ENCODE data around the gene S100A12. TPM values are rescaled to one million over a fixed set of nuclear protein-coding genes. Genes with fewer than 3 reads are reported as not detected.
A peak's percentile ranks its signal among the peaks of the same experiment; 100 is the strongest.

The S100A12 gene
- total and polyA plus RNA-seq, 9 of the 15 experiments (the other 6 are each of a cell fraction or from before 2014, with no cell fraction given): not detected

DNA sequence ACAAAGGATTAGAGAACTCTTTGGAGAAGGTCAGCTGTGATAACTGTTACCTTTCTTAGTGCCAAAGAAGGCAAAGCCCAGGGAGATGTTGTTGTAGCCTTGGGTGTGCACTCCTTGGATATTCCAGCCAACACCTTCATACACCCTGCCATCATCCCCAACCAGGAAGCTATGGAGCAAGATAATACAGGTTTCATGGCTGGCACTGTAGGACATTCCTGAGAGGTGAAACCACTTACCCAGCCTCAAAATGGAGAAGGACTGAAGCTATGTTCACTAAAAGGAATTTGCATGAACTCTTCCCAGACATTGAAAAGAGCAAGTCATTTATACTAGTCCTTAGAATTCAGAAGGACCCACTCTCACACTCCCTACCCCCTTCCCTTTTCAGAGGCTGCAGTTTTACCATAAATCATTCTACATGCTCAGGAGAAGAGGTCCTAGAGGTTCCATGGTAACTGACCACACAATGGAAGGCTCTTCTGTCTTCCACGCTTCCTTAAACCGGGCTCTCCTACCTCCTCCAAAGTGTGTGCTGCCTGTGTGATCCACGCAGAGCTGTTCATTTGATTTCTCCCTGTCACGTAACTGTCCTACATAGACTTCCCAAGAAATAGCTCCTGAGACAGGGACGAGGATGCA is 32.3 kb downstream of the S100A12 start (continued):
- TF ChIP-seq, protein P1, sequence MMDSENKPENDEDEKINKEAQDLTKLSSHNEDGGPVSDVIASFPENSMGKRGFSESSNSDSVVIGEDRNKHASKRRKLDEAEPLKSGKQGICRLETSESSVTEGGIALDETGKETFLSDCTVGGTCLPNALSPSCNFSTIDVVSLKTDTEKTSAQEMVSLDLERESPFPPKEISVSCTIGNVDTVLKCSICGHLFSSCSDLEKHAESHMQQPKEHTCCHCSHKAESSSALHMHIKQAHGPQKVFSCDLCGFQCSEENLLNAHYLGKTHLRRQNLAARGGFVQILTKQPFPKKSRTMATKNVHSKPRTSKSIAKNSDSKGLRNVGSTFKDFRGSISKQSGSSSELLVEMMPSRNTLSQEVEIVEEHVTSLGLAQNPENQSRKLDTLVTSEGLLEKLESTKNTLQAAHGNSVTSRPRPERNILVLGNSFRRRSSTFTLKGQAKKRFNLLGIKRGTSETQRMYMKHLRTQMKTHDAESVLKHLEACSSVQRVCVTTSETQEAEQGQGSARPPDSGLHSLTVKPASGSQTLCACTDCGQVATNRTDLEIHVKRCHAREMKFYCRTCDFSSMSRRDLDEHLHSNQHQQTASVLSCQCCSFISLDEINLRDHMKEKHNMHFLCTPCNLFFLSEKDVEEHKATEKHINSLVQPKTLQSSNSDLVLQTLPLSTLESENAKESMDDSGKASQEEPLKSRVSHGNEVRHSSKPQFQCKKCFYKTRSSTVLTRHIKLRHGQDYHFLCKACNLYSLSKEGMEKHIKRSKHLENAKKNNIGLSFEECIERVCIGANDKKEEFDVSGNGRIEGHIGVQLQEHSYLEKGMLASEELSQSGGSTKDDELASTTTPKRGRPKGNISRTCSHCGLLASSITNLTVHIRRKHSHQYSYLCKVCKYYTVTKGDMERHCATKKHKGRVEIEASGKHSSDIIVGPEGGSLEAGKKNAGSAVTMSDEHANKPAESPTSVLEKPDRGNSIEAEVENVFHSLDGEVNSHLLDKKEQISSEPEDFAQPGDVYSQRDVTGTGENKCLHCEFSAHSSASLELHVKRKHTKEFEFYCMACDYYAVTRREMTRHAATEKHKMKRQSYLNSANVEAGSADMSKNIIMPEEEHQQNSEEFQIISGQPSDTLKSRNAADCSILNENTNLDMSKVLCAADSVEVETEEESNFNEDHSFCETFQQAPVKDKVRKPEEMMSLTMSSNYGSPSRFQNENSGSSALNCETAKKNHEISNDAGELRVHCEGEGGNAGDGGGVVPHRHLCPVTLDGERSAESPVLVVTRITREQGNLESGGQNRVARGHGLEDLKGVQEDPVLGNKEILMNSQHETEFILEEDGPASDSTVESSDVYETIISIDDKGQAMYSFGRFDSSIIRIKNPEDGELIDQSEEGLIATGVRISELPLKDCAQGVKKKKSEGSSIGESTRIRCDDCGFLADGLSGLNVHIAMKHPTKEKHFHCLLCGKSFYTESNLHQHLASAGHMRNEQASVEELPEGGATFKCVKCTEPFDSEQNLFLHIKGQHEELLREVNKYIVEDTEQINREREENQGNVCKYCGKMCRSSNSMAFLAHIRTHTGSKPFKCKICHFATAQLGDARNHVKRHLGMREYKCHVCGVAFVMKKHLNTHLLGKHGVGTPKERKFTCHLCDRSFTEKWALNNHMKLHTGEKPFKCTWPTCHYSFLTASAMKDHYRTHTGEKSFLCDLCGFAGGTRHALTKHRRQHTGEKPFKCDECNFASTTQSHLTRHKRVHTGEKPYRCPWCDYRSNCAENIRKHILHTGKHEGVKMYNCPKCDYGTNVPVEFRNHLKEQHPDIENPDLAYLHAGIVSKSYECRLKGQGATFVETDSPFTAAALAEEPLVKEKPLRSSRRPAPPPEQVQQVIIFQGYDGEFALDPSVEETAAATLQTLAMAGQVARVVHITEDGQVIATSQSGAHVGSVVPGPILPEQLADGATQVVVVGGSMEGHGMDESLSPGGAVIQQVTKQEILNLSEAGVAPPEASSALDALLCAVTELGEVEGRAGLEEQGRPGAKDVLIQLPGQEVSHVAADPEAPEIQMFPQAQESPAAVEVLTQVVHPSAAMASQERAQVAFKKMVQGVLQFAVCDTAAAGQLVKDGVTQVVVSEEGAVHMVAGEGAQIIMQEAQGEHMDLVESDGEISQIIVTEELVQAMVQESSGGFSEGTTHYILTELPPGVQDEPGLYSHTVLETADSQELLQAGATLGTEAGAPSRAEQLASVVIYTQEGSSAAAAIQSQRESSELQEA (IDR thresholded peaks at IDR 0.05; ENCODE audit: low read depth): no peak
- TF ChIP-seq, protein P2, sequence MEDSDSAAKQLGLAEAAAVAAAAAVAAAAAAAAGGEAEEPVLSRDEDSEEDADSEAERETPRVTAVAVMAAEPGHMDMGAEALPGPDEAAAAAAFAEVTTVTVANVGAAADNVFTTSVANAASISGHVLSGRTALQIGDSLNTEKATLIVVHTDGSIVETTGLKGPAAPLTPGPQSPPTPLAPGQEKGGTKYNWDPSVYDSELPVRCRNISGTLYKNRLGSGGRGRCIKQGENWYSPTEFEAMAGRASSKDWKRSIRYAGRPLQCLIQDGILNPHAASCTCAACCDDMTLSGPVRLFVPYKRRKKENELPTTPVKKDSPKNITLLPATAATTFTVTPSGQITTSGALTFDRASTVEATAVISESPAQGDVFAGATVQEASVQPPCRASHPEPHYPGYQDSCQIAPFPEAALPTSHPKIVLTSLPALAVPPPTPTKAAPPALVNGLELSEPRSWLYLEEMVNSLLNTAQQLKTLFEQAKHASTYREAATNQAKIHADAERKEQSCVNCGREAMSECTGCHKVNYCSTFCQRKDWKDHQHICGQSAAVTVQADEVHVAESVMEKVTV (CRISPR knock-in tag; IDR thresholded peaks at IDR 0.05): no peak
- TF ChIP-seq HMG20B (CRISPR knock-in tag; IDR thresholded peaks at IDR 0.05) (no peak), BCOR (IDR thresholded peaks at IDR 0.05) (no peak), NONO (IDR thresholded peaks at IDR 0.05; ENCODE audit: low read depth in 2 of 2, low read length in 1 of 2) (no peak), ZBTB17 (CRISPR knock-in tag; IDR thresholded peaks at IDR 0.05) (no peak), ZBTB7A (IDR thresholded peaks at IDR 0.05; ENCODE audit: borderline replicate concordance, control insufficient read depth, low read depth, low read length) (no peak), RBM17 (IDR thresholded peaks at IDR 0.05; ENCODE audit: borderline replicate concordance, low read depth, low read length) (no peak), ZNF12 (CRISPR knock-in tag; IDR thresholded peaks at IDR 0.05) (no peak), LARP7 (IDR thresholded peaks at IDR 0.05) (no peak), COPS2 (conservative IDR thresholded peaks at IDR 0.05) (no peak), GATAD2A (IDR thresholded peaks at IDR 0.05) (no peak), MEIS2 (IDR thresholded peaks at IDR 0.05; ENCODE audit: partially characterized antibody) (peak; percentile 73)
- TF ChIP-seq, protein P3, sequence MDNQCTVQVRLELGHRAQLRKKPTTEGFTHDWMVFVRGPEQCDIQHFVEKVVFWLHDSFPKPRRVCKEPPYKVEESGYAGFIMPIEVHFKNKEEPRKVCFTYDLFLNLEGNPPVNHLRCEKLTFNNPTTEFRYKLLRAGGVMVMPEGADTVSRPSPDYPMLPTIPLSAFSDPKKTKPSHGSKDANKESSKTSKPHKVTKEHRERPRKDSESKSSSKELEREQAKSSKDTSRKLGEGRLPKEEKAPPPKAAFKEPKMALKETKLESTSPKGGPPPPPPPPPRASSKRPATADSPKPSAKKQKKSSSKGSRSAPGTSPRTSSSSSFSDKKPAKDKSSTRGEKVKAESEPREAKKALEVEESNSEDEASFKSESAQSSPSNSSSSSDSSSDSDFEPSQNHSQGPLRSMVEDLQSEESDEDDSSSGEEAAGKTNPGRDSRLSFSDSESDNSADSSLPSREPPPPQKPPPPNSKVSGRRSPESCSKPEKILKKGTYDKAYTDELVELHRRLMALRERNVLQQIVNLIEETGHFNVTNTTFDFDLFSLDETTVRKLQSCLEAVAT (IDR thresholded peaks at IDR 0.05): no peak
- TF ChIP-seq, protein P4, sequence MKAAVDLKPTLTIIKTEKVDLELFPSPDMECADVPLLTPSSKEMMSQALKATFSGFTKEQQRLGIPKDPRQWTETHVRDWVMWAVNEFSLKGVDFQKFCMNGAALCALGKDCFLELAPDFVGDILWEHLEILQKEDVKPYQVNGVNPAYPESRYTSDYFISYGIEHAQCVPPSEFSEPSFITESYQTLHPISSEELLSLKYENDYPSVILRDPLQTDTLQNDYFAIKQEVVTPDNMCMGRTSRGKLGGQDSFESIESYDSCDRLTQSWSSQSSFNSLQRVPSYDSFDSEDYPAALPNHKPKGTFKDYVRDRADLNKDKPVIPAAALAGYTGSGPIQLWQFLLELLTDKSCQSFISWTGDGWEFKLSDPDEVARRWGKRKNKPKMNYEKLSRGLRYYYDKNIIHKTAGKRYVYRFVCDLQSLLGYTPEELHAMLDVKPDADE (conservative IDR thresholded peaks at IDR 0.05; ENCODE audit: control insufficient read depth, low read depth, low read length): no peak
